GM18951 (cell line): ENCODE data around the gene SH3BP5.
A peak's percentile ranks its signal among the peaks of the same experiment; 100 is the strongest.
"Not testable (repeated sequence)": the region's sequence is repeated elsewhere in the genome, so short reads cannot be mapped to it uniquely, and the experiment has no call there.

ENCODE experiments used
- POLR2A ChIP-seq: IDR thresholded peaks from 4 replicates; pipeline ENCODE4 v1.6.1; 2011; ENCODE audit warnings: mild to moderate bottlenecking; ENCODE audit not compliant: insufficient read length, insufficient read depth; ENCODE audit errors: extremely low read depth
- in situ Hi-C: fragments of 300-500 bp; cut with MboI; formaldehyde crosslinking; loops from one replicate; pipeline ENCODE4 v1.12.0; 2022; ENCODE audit warnings: low sequenced_read_pairs, mixed read lengths, inconsistent platforms; ENCODE audit not compliant: unreplicated experiment

SH3BP5 gene, protein sequence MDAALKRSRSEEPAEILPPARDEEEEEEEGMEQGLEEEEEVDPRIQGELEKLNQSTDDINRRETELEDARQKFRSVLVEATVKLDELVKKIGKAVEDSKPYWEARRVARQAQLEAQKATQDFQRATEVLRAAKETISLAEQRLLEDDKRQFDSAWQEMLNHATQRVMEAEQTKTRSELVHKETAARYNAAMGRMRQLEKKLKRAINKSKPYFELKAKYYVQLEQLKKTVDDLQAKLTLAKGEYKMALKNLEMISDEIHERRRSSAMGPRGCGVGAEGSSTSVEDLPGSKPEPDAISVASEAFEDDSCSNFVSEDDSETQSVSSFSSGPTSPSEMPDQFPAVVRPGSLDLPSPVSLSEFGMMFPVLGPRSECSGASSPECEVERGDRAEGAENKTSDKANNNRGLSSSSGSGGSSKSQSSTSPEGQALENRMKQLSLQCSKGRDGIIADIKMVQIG

DNA sequence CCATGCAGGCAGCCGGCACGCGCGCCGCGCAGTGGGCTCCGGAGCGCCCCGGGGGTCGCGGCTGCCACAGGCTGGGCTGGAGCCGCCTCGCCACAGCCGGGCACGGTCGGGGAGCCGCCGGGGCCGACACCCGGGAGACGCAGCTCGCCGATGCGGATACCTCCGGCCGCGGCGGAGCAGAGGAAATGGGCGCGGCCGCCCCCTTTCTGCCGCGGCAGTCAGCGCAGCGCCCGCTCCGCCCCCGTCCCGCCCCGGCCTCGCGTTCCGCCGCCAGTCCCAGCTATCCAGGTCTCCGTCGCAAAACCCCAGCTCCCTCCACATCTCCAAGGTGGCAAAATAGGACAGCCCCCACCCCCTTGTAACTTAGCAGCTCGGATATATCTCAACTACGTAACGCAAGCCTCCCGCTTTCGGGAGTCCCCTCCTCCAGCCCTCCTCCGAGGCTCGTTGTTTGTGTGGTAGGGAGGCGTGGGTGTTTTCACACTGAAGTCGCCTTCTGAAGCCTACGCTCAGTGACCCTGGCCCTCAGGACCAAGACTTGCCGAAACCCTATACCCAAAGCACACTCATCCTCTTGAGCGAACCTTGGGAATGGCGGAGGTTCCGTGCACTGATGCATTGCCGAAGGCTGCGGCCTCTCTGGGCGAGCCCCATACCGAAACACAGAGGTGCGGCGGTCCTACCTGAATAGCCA is at the start of gene SH3BP5:
TSS of gene SH3BP5 (minus strand) at position 182 of the 694 bp plus-strand sequence. CDS start at position 4, 178 bp downstream.
- in situ Hi-C loops, result no loop called here
- peak; percentile 55 for TF ChIP-seq POLR2A

DNA sequence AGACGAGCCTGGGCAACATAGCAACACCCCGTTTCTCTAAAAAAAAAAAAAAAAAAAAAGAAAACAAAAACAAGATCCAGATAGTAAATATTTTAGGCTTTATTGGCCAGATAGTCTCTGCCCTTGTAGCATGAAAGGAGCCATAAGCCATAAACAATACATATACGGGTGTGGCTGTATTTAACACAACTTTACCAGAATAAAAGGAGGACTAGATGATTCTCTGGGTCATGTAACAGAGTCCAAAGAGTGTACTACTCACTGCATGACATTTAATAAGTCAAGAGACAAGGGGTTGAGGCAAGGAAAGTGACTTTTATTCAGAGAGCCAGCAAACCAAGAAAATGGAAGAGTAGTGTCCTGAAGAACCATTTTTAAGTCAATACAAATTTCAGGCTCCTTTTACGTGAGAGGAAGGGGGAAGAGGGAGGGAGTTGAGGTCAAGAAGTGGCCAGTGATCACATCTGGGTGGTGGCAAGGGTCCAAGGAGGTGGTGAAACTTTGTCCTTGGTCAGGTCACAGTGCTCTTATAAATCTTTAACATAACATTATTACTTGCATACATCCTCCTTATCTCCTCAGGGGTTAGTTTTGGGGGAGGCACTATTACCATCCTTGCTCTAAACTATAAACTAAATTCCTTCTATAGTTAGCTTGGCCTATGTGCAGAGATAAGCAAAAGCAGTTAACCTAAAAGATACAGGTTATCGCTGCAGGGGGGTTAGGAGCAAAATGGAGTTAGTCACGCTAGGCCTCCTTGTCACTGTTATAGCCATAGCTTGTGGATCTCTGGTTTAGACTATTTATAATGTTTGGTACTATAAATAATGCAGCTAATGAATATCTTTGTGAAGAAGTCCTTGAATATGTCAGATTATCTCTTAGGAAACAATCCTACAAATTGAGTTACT is 48.8 kb upstream of the SH3BP5 start:
- no peak for TF ChIP-seq POLR2A
- in situ Hi-C loops, result loop anchor here (10.0 kb wide), 1 partner anchor 116 kb away; no protein-coding TSS in a partner anchor

DNA sequence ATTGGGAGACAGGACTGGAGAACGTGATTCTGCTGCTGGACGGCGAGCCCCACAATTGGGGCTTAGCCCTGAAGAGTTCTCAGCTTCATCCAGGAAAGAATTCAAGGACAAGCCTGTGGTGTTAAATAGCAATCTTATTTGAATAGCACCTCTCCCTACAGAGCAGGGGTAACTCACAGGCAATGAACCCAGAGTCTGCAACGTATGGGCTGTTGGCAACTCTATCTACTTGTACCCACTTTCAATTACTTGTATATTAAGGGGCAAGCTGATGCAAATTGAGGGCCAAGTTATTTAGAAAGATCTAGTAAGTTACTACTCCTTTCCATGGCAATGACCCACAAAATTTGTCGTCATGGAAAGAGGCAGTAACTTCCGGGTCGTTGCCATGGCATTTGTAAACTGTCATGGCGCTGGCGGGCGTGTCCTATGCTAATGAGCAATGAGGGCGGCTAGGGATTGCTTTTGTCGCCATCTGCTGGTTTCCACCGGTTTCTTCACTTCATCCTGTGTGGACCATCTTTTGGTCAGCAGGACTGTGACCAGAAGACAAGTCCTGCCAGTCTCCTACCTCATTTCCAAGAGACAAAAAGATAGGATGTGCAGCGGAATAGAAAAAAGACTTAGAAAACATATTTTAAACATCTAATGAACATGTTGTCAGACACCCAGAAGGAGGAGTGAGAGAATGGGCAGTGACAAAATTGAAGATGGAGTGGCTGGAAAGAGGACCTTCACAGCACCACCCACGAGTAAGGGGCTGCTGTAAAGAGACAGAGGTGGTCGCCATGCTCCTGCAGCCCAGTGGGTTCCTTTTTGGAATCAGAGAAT is 45.8 kb upstream of the SH3BP5 start:
- TF ChIP-seq POLR2A, result no peak
- in situ Hi-C loops, result no loop called here

DNA sequence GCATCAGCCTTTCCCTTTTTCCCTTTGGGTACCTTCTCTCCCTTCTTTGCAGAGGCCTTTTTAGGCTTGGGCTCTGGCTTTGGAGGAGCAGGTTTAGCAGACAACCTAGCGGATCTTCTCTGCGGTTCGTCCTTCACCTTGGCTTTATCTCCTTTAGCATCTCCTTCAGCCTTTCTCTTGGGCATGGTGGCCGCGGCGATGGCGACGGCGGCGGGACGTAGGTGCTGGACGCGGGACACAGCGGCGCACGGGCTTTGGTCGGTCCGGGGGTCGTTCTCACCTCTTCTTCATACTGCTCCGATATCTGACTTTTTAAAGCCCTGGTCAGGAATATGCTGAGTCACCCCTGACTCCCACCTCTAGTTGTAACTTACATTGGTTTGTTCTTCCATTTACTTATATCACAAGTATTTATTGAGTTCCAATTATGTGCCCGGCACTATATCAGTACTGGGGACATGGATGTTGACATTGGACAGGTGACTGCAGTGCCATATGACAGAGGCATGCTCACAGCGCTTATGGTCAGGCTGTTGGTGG is 43.1 kb upstream of the SH3BP5 start:
- TF ChIP-seq POLR2A, result no peak
- in situ Hi-C loops, result no loop called here

DNA sequence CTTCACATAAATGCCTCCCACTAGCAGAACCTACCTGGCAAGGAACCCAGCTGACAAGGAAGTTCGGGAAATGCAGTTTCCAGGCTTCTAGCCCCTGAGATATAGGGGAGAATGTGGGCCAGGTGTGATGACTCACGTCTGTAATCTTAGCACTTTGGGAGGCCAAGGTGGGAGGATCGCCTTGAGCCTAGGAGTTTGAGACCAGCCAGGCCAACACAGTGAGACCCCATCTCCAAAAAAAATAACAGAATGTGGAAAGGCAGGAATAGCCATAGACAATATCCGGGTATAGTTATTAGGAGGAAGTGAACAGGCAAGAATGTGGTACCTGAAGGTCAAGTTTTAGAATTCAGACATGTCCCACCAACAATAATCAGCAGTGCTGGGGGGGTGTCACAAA is 40.5 kb upstream of the SH3BP5 start:
- in situ Hi-C loops, result no loop called here
- TF ChIP-seq POLR2A, result no peak

DNA sequence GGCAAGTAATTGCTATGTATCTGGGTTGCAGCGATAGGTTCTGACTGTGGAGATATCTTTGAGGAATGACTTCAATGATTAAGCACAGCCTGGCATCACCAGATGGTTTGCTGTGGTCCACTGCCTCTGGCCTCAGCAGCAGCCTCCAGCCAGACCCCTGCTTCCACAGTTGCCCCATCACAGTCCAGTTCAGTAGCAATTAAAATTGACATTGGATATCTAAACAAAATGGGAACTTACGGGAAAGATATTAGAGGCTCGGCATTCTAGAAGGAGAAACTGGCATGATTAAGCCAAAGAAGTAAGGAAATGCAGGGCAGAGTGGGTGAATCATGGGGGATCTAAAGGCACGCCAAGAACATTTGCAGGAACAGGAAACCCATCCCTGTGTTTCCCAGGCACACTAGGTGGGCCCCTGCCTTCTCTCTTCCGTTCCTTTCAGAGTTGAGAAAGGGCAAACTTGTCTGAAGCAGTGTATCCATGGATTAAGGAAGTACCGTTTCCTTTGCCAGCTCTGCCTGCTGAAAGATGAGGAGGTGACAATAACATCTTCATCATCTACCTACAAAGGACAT is 36.3 kb upstream of the SH3BP5 start:
- in situ Hi-C loops, result no loop called here
- no peak for TF ChIP-seq POLR2A

DNA sequence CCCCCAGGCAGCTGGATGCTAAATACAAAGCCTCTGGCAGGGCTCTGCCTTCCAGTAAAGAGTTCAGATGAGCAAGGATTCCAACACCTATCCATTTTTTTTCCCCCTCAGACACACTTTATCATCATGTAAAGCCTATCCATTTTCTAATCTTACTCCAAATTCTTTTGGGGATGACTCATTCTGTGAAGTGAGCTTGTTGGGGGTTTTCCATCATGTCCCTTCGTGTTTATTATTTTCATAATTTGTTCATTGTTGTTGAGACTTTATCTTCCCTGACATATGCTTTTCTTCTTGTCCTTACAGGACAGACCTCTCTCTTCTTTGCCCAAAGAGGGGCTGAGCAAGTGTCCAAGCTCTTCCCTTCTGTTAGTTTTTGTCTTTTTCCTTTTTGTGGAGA is 34.7 kb upstream of the SH3BP5 start:
- in situ Hi-C loops, result no loop called here
- TF ChIP-seq POLR2A, result no peak

DNA sequence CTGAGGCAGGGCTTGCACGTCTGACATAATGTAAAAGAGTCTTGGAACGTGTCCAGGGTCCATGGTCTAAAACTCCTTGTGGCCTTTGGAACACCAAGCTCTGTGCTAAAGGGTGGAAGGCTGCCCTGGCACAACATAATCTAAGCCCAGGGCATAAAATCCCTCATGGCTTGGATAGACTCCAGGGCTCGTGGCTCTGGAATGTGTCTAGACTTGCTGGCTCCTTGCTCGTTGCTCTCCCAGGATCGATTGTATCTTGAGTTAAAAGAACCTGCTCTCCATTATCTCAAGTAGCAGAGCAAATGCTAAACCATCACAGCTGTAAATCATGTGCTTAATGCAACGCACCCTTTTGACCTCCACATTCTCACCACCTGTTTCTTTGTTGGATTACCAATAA is 31.7 kb upstream of the SH3BP5 start:
- in situ Hi-C loops, result not testable (repeated sequence)

DNA sequence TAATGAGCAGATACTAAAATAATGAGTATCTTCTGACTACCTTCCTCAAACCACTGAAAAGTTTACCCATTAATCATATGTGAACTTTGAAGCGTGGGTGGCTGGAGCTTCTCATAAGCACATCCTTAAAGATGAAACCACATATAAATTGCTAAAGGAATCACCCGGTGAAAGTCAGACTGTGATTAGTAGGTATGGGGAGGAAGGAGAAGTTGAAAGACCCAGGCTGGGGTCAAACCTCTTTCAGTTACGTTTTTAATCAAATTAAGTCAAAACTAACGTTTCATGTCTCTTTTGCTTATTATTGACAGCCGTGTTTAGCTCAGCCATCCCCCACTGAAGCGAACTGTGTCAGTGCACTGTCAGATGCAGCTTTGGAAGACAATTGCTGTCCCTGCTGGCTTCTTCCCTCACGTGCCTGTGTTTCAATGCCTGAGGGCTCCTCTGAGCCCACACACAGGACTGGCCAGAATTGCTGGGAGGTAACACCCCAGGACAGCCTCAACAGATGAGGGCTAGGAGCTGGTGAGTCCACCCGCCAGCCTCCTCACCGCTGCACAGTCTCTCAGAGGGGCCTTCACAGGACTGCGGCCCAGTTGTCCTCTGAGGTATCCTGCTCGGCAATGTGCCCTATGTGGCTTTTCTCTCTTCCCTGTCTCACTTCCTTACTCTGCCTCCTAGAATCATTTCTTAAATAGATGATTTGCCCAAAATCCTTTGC is 29.3 kb upstream of the SH3BP5 start:
- no peak for TF ChIP-seq POLR2A
- in situ Hi-C loops, result no loop called here

DNA sequence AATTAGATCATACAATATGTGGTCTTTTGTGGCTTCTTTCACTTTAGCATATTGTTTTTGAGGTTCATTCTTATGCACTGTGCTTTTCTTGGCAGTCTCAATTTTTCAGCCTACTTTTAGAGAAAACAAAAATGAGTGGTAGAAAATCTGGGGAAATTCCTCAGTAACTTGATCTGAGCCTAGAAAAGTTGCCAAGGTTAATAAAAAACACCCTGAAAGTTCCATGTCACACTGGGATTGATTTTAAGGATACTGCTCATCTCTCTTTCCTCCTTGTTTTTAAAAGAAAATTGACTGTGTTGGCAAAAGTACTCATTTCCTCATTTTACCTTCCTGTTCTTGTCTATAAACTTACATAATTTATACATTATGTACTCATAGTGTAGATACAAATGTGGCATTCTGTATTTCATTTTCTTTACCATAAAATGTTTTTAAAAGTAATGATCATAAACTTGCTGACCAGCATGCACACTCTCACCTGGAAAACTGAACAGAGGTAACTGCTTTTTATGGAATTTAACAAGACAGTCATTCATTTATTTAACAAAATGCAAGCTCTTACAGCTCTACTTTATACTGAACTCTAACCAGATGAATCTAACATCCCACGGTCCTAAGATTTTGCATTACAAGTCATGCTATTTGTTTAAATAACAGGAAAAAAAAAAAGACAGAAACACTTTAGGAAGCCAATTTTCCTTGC is 28.6 kb upstream of the SH3BP5 start:
- in situ Hi-C loops, result no loop called here
- TF ChIP-seq POLR2A, result no peak

DNA sequence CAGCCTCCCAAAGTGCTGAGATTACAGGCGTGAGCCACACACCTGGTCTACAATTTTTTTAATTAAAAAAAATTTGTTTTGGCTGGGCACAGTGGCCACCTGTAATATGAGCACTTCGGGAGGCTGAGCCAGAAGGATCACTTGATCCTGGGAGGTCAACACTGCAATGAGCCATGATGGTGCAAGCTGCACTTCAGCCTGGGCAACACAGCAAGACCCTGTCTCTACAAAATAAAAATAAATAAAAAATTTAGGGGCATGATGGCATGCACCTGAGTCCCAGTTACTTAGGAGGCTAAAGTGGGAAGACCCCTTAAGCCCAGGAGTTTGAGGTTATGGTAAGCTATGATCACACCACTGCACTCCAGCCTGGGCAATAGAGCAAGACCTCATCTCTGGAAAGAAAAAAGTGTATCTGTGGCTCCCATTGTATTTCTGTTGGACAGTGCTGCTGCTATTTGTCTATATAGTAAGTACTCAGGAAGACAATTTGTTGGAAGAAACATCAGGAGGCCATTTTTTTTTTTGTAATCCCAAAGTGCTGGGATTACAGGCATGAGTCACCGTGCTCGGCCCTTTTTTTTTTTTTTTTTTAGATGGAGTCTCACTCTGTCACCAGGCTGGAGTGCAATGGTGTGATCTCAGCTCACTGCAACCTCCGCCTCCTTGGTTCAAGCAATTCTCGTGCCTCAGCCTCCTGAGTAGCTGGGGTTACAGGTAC is 27.5 kb upstream of the SH3BP5 start:
- no peak for TF ChIP-seq POLR2A

DNA sequence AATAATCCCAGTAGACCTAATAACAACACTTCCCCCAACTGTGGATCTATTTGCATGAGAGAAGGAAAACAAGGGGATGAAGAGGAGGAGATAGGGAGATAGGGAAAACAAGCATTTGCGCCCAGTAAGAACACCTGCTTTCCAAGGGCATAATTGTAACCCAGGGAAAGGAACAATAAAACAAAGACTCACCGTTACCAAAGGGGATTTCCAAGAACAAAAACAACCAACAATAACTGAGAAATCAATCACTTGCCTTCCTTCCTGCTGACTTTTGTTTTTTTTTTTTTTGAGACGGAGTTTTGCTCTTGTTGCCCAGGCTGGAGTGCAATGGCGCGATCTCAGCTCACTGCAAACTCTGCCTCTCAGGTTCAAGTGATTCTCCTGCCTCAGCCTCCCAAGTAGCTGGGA is 24.3 kb upstream of the SH3BP5 start:
- in situ Hi-C loops, result not testable (repeated sequence)

More for the DNA sequence above, 27.5 kb upstream of the SH3BP5 start:
- in situ Hi-C loops, result no loop called here
